ENCODE measurements around the gene CTNNBIP1.
A peak's percentile ranks its signal among the peaks of the same experiment; 100 is the strongest.

The CTNNBIP1 gene

GRCh38 chr1:9841460-9841859 is 68.6 kb downstream of the CTNNBIP1 start:
- DNase-seq (ENCODE audit: low read depth, low spot score), result no peak
- H3K9me3 ChIP-seq (ENCODE audit: insufficient read depth, low read length), result peaks cover 9% of the 10 kb centered on the region; the same call in 1 of the 2 replicates
- H3K4me1 ChIP-seq (ENCODE audit: insufficient read depth, insufficient read length), result peaks cover 11% of the 10 kb centered on the region
- H3K9ac ChIP-seq (ENCODE audit: insufficient read length, low read depth), result no peak overlapping the region
- H3K4me3 ChIP-seq (ENCODE audit: insufficient read length, low read depth), result no peak overlapping the region
- peaks cover 2% of the 10 kb centered on the region for H3K27me3 ChIP-seq (ENCODE audit: insufficient read depth, insufficient read length)
- no peaks in the 10 kb centered on the region for H3K36me3 ChIP-seq (ENCODE audit: insufficient read depth, insufficient read length, low read length)
- no peak for TF ChIP-seq YY1 (IDR thresholded peaks at IDR 0.05; ENCODE audit: insufficient read depth, insufficient read length)
- TF ChIP-seq SUZ12 (IDR thresholded peaks at IDR 0.05; ENCODE audit: extremely low read depth, insufficient read depth, insufficient read length), result no peak
- TF ChIP-seq ZNF274 (IDR thresholded peaks at IDR 0.05; ENCODE audit: low read depth, low read length), result no peak

- no peak for DNase-seq (ENCODE audit: low read depth, low spot score)
- Histone ChIP-seq H3K4me1 (ENCODE audit: insufficient read depth, insufficient read length) (peaks cover 17% of the 10 kb centered on the region), H3K9ac (ENCODE audit: insufficient read length, low read depth) (no peak overlapping the region), H3K9me3 (ENCODE audit: insufficient read depth, low read length) (peaks cover 9% of the 10 kb centered on the region; the same call in 1 of the 2 replicates), H3K4me3 (ENCODE audit: insufficient read length, low read depth) (no peak overlapping the region), H3K27me3 (ENCODE audit: insufficient read depth, insufficient read length) (peaks cover 2% of the 10 kb centered on the region), H3K36me3 (ENCODE audit: insufficient read depth, insufficient read length, low read length) (no peaks in the 10 kb centered on the region)
- TF ChIP-seq ZNF274 (IDR thresholded peaks at IDR 0.05; ENCODE audit: low read depth, low read length) (no peak), SUZ12 (IDR thresholded peaks at IDR 0.05; ENCODE audit: extremely low read depth, insufficient read depth, insufficient read length) (no peak), YY1 (IDR thresholded peaks at IDR 0.05; ENCODE audit: insufficient read depth, insufficient read length) (no peak)
Observed at GRCh38 chr1:9840176-9840575, 69.9 kb downstream of the CTNNBIP1 start.

- DNase-seq (ENCODE audit: low read depth, low spot score), result no peak
- Histone ChIP-seq H3K9me3 (ENCODE audit: insufficient read depth, low read length) (peaks cover 9% of the 10 kb centered on the region; the same call in 1 of the 2 replicates), H3K27me3 (ENCODE audit: insufficient read depth, insufficient read length) (peaks cover 2% of the 10 kb centered on the region), H3K9ac (ENCODE audit: insufficient read length, low read depth) (no peak overlapping the region), H3K36me3 (ENCODE audit: insufficient read depth, insufficient read length, low read length) (no peaks in the 10 kb centered on the region), H3K4me3 (ENCODE audit: insufficient read length, low read depth) (no peak overlapping the region), H3K4me1 (ENCODE audit: insufficient read depth, insufficient read length) (peaks cover 19% of the 10 kb centered on the region)
- no peak for TF ChIP-seq YY1 (IDR thresholded peaks at IDR 0.05; ENCODE audit: insufficient read depth, insufficient read length)
- no peak for TF ChIP-seq ZNF274 (IDR thresholded peaks at IDR 0.05; ENCODE audit: low read depth, low read length)
- no peak for TF ChIP-seq SUZ12 (IDR thresholded peaks at IDR 0.05; ENCODE audit: extremely low read depth, insufficient read depth, insufficient read length)
Observed at GRCh38 chr1:9838946-9839345, 71.1 kb downstream of the CTNNBIP1 start.

GRCh38 chr1:9836632-9836960 is 73.5 kb downstream of the CTNNBIP1 start:
- Histone ChIP-seq H3K4me1 (ENCODE audit: insufficient read depth, insufficient read length) (peaks cover 12% of the 10 kb centered on the region), H3K4me3 (ENCODE audit: insufficient read length, low read depth) (no peak overlapping the region), H3K36me3 (ENCODE audit: insufficient read depth, insufficient read length, low read length) (no peaks in the 10 kb centered on the region), H3K9ac (ENCODE audit: insufficient read length, low read depth) (no peak overlapping the region), H3K27me3 (ENCODE audit: insufficient read depth, insufficient read length) (peaks cover 2% of the 10 kb centered on the region), H3K9me3 (ENCODE audit: insufficient read depth, low read length) (peaks cover 6% of the 10 kb centered on the region; the same call in 1 of the 2 replicates)
- TF ChIP-seq YY1 (IDR thresholded peaks at IDR 0.05; ENCODE audit: insufficient read depth, insufficient read length), result no peak
- no peak for TF ChIP-seq SUZ12 (IDR thresholded peaks at IDR 0.05; ENCODE audit: extremely low read depth, insufficient read depth, insufficient read length)
- TF ChIP-seq ZNF274 (IDR thresholded peaks at IDR 0.05; ENCODE audit: low read depth, low read length), result no peak
- no peak for DNase-seq (ENCODE audit: low read depth, low spot score)

- peak; percentile 49 for DNase-seq (ENCODE audit: low read depth, low spot score)
- H3K9ac ChIP-seq (ENCODE audit: insufficient read length, low read depth), result peak overlapping the region; percentile 46
- H3K4me1 ChIP-seq (ENCODE audit: insufficient read depth, insufficient read length), result peaks cover 12% of the 10 kb centered on the region
- no peak overlapping the region for H3K4me3 ChIP-seq (ENCODE audit: insufficient read length, low read depth)
- H3K36me3 ChIP-seq (ENCODE audit: insufficient read depth, insufficient read length, low read length), result no peaks in the 10 kb centered on the region
- H3K9me3 ChIP-seq (ENCODE audit: insufficient read depth, low read length), result 0 out of 2 replicates have a peak, but pooled peaks cover under 1% of the 10 kb centered on the region
- no peaks in the 10 kb centered on the region for H3K27me3 ChIP-seq (ENCODE audit: insufficient read depth, insufficient read length)
- TF ChIP-seq ZNF274 (IDR thresholded peaks at IDR 0.05; ENCODE audit: low read depth, low read length) (no peak), YY1 (IDR thresholded peaks at IDR 0.05; ENCODE audit: insufficient read depth, insufficient read length) (no peak), SUZ12 (IDR thresholded peaks at IDR 0.05; ENCODE audit: extremely low read depth, insufficient read depth, insufficient read length) (no peak)
Observed at GRCh38 chr1:9835758-9836631, 74.1 kb downstream of the CTNNBIP1 start.

GRCh38 chr1:9835404-9835757 is 74.7 kb downstream of the CTNNBIP1 start:
- H3K9me3 ChIP-seq (ENCODE audit: insufficient read depth, low read length), result no peaks in the 10 kb centered on the region
- DNase-seq (ENCODE audit: low read depth, low spot score), result no peak
- no peak for TF ChIP-seq ZNF274 (IDR thresholded peaks at IDR 0.05; ENCODE audit: low read depth, low read length)
- no peak for TF ChIP-seq YY1 (IDR thresholded peaks at IDR 0.05; ENCODE audit: insufficient read depth, insufficient read length)
- no peak for TF ChIP-seq SUZ12 (IDR thresholded peaks at IDR 0.05; ENCODE audit: extremely low read depth, insufficient read depth, insufficient read length)
- no peaks in the 10 kb centered on the region for H3K36me3 ChIP-seq (ENCODE audit: insufficient read depth, insufficient read length, low read length)
- no peaks in the 10 kb centered on the region for H3K27me3 ChIP-seq (ENCODE audit: insufficient read depth, insufficient read length)
- H3K4me3 ChIP-seq (ENCODE audit: insufficient read length, low read depth), result no peak overlapping the region
- H3K9ac ChIP-seq (ENCODE audit: insufficient read length, low read depth), result peak overlapping the region; percentile 61
- H3K4me1 ChIP-seq (ENCODE audit: insufficient read depth, insufficient read length), result peaks cover 12% of the 10 kb centered on the region

- no peak overlapping the region for H3K9ac ChIP-seq (ENCODE audit: insufficient read length, low read depth)
- H3K4me3 ChIP-seq (ENCODE audit: insufficient read length, low read depth), result no peak overlapping the region
- no peak for TF ChIP-seq YY1 (IDR thresholded peaks at IDR 0.05; ENCODE audit: insufficient read depth, insufficient read length)
- no peak for TF ChIP-seq SUZ12 (IDR thresholded peaks at IDR 0.05; ENCODE audit: extremely low read depth, insufficient read depth, insufficient read length)
- TF ChIP-seq ZNF274 (IDR thresholded peaks at IDR 0.05; ENCODE audit: low read depth, low read length), result no peak
- H3K4me1 ChIP-seq (ENCODE audit: insufficient read depth, insufficient read length), result peaks cover 12% of the 10 kb centered on the region
- H3K27me3 ChIP-seq (ENCODE audit: insufficient read depth, insufficient read length), result no peaks in the 10 kb centered on the region
- no peaks in the 10 kb centered on the region for H3K9me3 ChIP-seq (ENCODE audit: insufficient read depth, low read length)
- no peak for DNase-seq (ENCODE audit: low read depth, low spot score)
- no peaks in the 10 kb centered on the region for H3K36me3 ChIP-seq (ENCODE audit: insufficient read depth, insufficient read length, low read length)
Observed at GRCh38 chr1:9833632-9834031, 76.4 kb downstream of the CTNNBIP1 start.
